Measurements from ENCODE around the gene SKAP2. TPM values are rescaled to one million over a fixed set of nuclear protein-coding genes. Genes with fewer than 3 reads are reported as not detected.

The SKAP2 gene
- total RNA-seq, 6 experiments from 2014 or later, result 7.2 to 12.3 (median 9.1) TPM

GRCh38 chr7:26656735-26657134 lies 207.7 kb downstream of the SKAP2 start:
- TF ChIP-seq CTCF (IDR thresholded peaks at IDR 0.05), result no peak
- Mint-ChIP-seq H3K4me3 (no peak overlapping the region), H3K9me3 (no peaks in the 10 kb centered on the region), H3K4me1 (ENCODE audit: low read depth) (no peaks in the 10 kb centered on the region), H3K36me3 (ENCODE audit: low read depth) (no peaks in the 10 kb centered on the region), H3K27me3 (ENCODE audit: insufficient read depth) (peaks cover 9% of the 10 kb centered on the region), H3K27ac (no peak overlapping the region)
- DNase-seq, result no peak

GRCh38 chr7:26655781-26656180 lies 208.6 kb downstream of the SKAP2 start:
- Mint-ChIP-seq H3K27me3 (ENCODE audit: insufficient read depth) (peaks cover 9% of the 10 kb centered on the region), H3K27ac (no peak overlapping the region), H3K4me3 (no peak overlapping the region)

GRCh38 chr7:26653430-26654399 lies 210.7 kb downstream of the SKAP2 start:
- Mint-ChIP-seq H3K27ac (no peak overlapping the region), H3K36me3 (ENCODE audit: low read depth) (no peaks in the 10 kb centered on the region), H3K9me3 (no peaks in the 10 kb centered on the region), H3K4me1 (ENCODE audit: low read depth) (peaks cover 3% of the 10 kb centered on the region), H3K27me3 (ENCODE audit: insufficient read depth) (peaks cover 10% of the 10 kb centered on the region), H3K4me3 (no peak overlapping the region)
- TF ChIP-seq CTCF (IDR thresholded peaks at IDR 0.05), result no peak
- no peak for DNase-seq

More at GRCh38 chr7:26655781-26656180, 208.6 kb downstream of the SKAP2 start:
- Mint-ChIP-seq H3K36me3 (ENCODE audit: low read depth) (no peaks in the 10 kb centered on the region), H3K9me3 (no peaks in the 10 kb centered on the region), H3K4me1 (ENCODE audit: low read depth) (no peaks in the 10 kb centered on the region)
- no peak for TF ChIP-seq CTCF (IDR thresholded peaks at IDR 0.05)
- no peak for DNase-seq

- peaks cover 12% of the 10 kb centered on the region for H3K27me3 Mint-ChIP-seq (ENCODE audit: insufficient read depth)
- no peak overlapping the region for H3K4me3 Mint-ChIP-seq
- no peaks in the 10 kb centered on the region for H3K9me3 Mint-ChIP-seq
- no peak for TF ChIP-seq CTCF (IDR thresholded peaks at IDR 0.05)
- DNase-seq, result no peak
- H3K4me1 Mint-ChIP-seq (ENCODE audit: low read depth), result peaks cover 9% of the 10 kb centered on the region
- H3K36me3 Mint-ChIP-seq (ENCODE audit: low read depth), result no peaks in the 10 kb centered on the region
- no peak overlapping the region for H3K27ac Mint-ChIP-seq
Measured at GRCh38 chr7:26652401-26653100, 211.8 kb downstream of the SKAP2 start.

GRCh38 chr7:26650103-26650502 lies 214.3 kb downstream of the SKAP2 start:
- no peak overlapping the region for H3K4me3 Mint-ChIP-seq
- H3K27me3 Mint-ChIP-seq (ENCODE audit: insufficient read depth), result peaks cover 12% of the 10 kb centered on the region
- H3K27ac Mint-ChIP-seq, result no peak overlapping the region
- no peaks in the 10 kb centered on the region for H3K36me3 Mint-ChIP-seq (ENCODE audit: low read depth)
- TF ChIP-seq CTCF (IDR thresholded peaks at IDR 0.05), result no peak
- H3K4me1 Mint-ChIP-seq (ENCODE audit: low read depth), result peaks cover 9% of the 10 kb centered on the region
- DNase-seq, result no peak
- no peaks in the 10 kb centered on the region for H3K9me3 Mint-ChIP-seq
